Measurements from ENCODE around the gene GPR35.

GPR35 gene

DNA sequence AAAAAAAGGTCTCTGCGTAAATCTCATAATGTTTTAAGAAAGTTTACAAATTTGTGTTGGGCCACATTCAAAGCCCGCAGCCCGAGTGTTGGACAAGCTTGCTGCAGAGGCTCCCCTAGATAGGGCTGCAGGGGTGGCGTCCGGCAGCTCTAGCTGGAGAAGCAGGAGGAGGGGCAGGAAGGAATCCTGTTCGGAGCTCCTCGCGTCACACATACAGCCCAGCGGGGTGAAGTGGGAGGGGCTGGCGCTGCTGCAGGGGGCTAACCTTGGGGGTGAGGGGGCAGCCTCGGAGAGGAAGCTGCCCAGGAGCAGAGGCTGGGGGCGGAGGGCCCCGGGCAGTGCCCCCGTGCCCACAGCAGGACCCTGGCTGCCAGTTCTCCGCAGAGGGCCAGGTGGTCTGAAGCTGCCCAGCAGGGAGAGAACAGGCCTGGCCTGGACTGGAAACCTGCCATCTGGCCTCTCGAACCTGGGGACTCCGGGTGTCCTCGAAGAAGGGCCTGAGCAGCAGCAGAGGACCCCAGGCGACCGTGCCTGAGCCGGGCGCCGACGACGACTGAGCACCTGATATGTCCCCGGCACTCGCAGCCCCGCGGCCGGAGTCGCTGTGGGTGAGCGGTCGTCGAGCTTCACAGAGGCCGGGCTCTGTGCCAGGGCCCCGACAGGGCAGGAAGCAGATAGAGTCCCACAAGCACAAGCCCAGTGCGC is 2.6 kb upstream of the GPR35 start:
- no peak for DNase-seq

- no peak for DNase-seq
Measured at GRCh38 chr2:240623531-240624010, 1.7 kb upstream of the GPR35 start.

GRCh38 chr2:240624011-240624949 is 1.0 kb upstream of the GPR35 start:
- no peak for DNase-seq

DNA sequence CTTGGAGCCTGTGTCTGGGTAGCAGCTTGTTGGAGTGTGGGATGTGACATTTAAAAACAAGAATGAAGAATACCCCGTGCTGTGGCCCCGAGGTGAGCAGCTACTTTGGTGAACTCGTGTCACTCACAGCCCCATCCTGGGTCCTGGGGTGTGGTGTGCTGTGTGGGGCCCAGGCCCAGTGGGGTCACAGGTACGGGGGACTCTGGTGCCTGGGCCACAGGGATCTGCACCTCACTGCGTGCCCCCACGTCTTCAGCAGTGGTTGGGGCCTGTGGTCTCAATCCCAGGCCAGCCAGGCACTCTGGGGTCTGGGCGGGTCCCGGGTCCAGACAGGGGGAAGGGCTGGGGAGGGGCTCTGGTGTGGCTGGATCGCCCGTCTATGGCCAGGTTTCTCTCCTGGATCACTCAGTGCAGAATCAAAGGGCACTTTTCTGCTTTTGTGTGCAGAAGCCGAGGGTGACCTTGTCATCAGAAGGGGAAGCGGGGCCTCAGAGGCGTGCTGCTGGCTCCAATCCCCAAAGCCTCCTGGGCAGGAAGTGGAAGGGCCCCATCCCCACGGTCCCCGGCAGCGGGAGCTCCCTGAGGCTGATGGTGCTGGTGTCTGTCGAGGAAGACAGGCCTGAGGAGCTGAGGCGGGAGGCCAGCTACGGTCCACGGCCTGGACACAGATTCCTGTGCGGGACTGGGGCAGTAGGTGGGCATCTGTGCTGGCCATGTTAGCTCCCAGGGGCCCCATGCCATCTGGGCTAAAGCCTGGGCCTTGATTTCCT is 1.4 kb downstream of the GPR35 start:
- no peak for DNase-seq

DNA sequence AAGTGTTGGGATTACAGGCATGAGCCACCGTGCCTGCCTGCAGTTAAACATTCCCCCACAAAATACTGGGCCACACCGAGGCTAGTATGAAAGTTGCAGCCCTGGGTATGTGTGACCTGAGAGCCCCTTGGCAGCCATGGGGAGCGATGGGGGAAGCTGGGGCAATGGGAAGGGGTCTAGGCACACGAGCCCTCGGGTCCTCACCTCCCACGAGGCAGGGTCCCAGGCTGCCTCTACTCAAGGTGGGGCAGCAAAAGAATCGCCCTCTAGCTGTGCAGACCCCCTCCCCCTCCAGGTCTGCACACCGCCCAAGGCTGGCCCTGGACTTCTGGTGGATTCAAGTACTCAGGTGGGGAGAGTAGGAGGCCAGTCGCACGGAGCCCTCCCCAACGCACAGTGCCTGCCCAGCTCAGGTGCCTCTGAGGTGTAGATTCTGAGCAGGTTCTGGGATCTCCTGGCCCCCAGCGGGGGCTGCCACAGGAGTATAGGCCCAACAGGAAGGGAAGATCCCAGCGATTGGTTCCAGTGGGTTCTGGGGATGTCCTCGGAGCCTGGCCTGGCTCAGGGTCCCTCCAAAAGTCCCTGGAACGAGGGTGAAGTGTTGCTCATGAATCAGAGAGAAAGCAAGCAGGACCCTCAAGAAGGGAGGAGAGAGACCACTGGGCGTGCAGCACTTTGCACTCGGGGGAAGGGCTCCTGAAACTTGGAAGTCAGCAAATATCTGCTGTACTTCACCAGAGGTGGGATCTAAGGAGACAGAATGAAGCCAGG is 2.6 kb downstream of the GPR35 start:
- no peak for DNase-seq

DNA sequence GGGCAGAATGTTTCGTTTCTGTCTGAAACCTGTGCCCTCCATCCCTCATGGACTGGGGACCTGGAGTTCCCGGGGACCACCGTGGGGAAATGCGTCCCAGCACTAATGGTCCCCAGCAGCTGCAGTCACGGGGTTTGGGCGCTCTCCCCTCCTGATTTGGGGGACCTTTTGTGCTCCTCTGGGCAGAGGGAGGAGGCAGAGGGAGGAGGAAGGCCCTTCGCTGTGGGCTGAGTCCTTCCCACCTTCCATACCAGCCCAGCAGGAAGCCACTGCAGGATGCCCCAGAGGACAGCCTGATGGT is 3.2 kb downstream of the GPR35 start:
- DNase-seq: no peak

- DNase-seq: no peak
Measured at GRCh38 chr2:240628808-240629618, 3.7 kb downstream of the GPR35 start.

DNA sequence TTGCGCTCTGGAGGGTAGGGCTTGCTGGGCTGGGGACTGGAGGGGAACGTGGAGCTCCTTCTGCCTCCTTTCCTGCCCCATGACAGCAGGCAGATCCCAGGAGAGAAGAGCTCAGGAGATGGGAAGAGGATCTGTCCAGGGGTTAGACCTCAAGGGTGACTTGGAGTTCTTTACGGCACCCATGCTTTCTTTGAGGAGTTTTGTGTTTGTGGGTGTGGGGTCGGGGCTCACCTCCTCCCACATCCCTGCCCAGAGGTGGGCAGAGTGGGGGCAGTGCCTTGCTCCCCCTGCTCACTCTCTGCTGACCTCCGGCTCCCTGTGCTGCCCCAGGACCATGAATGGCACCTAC is 4.3 kb downstream of the GPR35 start:
- no peak for DNase-seq

DNA sequence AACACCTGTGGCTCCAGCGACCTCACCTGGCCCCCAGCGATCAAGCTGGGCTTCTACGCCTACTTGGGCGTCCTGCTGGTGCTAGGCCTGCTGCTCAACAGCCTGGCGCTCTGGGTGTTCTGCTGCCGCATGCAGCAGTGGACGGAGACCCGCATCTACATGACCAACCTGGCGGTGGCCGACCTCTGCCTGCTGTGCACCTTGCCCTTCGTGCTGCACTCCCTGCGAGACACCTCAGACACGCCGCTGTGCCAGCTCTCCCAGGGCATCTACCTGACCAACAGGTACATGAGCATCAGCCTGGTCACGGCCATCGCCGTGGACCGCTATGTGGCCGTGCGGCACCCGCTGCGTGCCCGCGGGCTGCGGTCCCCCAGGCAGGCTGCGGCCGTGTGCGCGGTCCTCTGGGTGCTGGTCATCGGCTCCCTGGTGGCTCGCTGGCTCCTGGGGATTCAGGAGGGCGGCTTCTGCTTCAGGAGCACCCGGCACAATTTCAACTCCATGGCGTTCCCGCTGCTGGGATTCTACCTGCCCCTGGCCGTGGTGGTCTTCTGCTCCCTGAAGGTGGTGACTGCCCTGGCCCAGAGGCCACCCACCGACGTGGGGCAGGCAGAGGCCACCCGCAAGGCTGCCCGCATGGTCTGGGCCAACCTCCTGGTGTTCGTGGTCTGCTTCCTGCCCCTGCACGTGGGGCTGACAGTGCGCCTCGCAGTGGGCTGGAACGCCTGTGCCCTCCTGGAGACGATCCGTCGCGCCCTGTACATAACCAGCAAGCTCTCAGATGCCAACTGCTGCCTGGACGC is 4.9 kb downstream of the GPR35 start:
- no peak for DNase-seq

GRCh38 chr2:240630771-240631547 is 5.7 kb downstream of the GPR35 start:
- no peak for DNase-seq

- DNase-seq: no peak
Measured at GRCh38 chr2:240631548-240632305, 6.4 kb downstream of the GPR35 start.

GRCh38 chr2:240632306-240632721 is 7.0 kb downstream of the GPR35 start:
- no peak for DNase-seq

GRCh38 chr2:240635121-240635997 is 10.1 kb downstream of the GPR35 start:
- DNase-seq: no peak

GRCh38 chr2:240635998-240636547 is 10.8 kb downstream of the GPR35 start:
- DNase-seq: no peak

- no peak for DNase-seq
Measured at GRCh38 chr2:240636563-240637115, 11.4 kb downstream of the GPR35 start.
